IPS DF 4.7 (cell line): ENCODE data around the gene PAPOLG.
"Not testable (repeated sequence)": the region's sequence is repeated elsewhere in the genome, so short reads cannot be mapped to it uniquely, and the experiment has no call there.

Experiments
- DNase-seq: peaks from one replicate; pipeline ENCODE4 v3.0.0-alpha.2; 2013; ENCODE audit warnings: low spot score; ENCODE audit errors: extremely low read depth

The PAPOLG gene

DNA sequence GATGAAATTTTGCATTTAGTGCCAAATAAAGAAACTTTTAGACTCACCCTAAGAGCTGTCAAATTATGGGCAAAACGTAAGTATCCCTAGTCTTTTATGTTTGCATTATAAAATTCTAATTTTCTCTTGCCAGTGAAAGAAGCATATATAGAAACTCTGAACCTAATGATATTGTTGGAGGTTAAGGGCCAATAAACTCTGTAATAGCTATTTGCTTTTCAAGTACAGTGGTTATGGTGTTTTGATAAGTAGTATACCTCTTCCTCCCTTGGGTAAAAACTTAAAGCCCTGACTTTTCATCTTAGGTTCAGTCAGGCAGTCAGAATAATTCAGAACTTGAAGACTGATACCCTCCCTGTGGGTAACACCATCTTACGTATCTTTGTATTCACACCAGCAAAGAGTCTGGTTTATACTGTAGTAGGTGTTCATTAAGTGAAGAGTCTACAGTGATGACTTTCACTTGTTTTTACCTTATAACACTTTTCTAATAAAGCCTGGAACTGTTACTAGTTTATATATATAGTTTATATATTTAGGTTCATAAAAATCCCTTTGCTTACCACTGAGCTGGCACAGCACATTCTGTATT lies 19.1 kb downstream of the PAPOLG start:
- DNase-seq: no peak

DNA sequence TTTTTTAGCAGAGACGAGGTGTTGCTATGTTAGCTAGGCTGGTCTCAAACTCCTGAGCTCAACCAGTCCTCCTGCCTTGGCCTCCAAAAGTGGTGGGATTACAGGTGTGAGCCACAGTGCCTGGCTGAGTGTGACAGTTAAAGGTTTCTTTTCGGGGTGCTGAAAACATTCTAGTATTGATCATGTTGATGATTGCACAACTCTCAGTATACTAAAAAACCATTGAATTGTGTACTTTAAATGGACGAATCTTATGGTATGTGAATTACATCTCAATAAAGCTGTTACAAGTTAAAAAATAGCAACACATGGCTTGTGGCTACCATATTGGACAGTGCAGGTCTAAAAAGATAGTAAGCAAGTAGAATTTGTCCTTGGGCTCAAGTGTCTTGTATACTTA lies 22.3 kb downstream of the PAPOLG start:
- no peak for DNase-seq

DNA sequence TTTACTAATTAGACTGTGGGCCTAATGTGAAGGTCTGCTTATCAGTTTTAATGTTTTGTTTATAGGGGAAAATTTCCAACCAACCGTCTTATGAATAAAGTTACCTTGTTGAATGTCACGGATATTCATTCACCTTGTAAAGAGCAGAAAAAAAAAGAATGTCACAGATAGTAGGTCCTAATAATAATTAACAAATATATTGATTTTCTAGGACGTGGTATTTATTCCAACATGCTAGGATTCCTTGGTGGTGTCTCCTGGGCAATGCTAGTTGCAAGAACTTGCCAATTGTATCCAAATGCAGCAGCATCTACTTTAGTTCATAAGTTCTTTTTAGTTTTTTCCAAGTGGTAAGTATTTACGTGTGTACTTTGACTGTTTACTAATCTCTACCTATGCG lies 23.4 kb downstream of the PAPOLG start:
- no peak for DNase-seq

DNA sequence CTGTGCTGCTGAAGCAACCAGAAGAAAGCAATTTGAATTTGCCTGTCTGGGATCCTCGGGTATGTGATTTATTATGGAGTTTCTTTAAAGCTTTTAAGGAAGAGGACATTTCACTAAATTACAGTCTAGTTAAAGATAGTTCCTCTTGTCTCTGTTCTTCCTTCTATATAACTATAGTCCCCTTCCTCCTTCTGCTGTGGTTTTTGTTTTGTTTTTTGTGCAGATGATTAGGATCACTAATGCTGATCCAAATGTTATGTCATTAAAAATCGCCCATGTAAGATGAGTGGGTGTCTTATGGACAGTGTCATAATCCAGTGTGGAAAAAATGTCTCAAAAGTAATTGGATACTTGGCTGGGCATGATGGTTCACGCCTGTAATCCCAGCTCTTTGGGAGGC lies 24.7 kb downstream of the PAPOLG start:
- DNase-seq: no peak

DNA sequence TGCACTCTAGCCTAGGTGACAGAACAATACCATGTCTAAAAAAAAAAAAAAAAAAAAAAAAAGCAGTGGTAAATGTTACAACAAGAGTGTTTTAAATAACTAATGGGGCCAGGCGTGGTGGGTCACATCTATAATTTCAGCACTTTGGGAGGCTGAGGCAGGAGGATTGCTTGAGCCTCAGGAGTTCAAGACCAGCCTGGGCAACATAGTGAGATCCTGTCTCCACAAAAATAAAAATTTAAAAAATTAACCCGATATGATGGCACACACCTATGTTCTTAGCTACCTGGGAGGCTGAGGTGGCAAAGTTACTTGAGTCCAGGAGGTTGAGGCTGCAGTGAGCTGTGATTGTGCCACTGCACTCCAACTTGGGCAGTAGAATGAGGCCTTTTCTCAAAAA lies 37.1 kb downstream of the PAPOLG start:
- DNase-seq: no peak

DNA sequence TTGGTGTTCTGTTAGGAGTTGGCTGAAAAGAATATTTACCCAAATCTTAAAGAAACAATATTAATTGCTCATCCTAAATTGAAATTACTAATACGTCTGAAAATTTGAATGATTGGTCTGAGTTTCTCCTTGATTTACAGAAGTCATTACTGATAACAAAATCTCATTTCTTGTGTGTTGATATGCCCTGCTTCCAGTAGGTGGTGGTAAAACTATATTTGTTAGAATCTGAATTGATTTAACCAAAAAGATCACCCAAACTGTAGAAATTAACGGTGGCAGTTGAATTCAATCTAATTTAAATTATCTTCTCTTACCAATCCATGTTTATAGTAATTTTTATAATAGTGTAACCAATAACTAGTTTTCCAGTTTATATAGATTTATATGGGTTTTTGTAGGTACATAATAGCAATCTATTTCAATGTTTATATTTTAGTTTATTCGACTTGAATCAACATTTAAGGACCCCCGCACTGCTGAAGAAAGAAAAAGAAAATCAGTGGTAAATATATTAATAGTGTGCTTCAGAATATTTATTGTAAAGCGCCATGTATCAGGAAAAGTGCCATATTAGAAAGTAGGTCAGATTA lies 38.3 kb downstream of the PAPOLG start:
- no peak for DNase-seq

DNA sequence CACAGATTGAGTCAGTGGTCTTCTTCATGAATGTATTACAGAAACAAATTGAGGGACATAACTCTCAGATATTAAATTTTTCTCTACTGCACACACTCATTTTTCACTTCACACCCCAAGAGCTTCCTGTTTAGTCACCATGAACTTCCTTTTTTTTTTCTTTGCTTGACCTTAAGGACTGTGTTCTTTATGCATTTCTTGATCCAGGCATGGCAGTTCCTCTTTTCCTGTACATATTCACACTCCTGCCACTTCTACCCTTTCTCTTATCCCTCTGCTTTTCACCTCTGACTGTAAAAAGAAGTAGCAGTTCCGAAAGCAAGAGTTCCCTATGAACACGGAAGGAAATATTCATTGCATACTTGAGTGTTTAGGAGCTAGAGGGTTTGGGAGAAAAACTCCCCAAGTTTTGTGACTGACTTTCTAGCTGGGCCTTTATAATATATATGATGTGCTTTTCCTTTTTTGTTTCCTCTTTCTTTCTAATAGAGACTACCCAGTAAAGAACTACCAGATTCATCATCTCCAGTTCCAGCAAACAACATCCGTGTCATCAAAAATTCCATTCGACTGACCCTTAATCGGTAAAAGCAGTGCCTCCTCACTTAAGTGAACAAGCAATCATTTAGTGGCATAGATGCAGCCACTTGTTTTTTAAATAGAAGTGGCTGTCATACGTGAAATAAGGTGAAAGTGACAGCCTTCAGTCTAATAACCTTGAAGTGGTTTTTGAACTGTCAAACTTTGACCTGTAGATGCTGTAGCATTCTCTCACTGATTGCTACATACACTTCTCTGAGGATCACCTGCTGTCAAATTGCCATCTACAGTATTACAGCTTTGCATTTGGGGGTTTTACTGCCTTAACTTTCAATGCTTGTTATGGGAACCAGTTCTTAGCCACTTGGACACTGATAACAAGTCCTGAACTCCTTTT lies 40.8 kb downstream of the PAPOLG start:
- no peak for DNase-seq

DNA sequence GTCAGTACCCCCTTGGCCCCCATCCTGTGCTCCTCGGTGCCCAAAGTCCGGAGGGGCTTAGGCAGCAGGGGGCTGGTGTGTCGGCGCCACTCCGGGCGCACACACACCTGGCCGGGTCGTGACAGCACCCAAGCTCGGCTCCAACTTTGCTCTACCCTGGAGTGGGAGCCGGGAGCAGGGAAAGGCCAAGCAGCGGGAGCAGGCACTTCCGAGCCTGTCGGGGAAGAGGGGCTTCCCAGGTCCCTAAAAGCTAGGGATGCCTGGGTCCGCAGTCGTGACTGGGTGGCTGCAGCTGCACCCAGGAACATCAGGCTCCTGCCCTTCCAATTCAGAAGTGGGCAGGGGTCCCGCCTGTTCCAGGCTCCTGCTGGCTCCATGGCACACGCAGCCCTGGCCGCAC lies 48.4 kb downstream of the PAPOLG start:
- no peak for DNase-seq

DNA sequence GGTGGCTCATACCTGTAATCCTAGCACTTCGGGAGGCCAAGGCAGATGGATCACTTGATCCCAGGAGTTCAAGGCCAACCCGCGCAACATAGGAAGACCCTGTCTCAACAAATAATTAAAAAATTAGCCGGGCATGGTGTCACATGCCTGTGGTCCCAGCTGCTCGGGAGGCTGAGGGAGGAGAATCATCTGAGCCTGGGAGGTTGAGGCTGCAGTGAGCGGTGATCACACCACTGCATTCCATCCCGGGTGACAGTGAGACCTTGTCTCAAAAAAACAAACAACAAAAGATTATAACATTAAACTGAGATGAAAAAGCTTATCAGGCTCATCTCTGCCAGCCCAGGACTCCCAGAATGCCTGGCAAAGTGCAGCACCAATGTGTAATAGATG lies 50.5 kb downstream of the PAPOLG start:
- DNase-seq: no peak

DNA sequence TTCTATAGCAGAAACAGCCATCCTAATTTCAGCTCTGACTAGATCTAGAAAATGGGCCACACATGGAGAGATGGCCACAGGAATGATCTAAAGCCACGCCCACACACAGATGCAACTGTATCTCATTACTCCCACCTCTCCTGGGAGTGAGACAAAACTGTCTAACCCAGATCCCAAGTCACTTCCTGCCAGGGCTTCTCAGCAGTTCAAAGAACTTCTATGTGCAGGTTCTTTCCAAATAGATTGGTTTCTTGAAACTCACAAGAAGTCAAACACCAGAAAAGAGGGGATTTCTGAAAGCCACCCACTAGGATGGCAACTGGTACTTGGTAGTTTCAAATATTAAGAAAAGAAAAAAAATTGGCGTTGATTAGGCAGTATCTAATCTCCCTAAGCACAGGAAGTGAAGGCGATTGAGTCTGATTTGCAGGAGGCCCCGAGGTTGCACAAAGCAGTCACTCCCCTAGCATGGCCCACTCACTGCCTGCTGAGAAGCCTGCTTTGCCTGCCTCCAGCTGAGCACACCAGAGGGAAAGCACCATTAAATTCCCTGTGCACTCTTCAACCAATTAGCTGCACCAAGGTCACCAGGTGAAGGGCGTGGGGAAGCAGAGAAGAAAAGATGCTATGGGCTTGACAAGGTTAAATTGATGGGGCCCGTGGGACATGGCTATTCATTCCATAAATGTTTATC lies 51.1 kb downstream of the PAPOLG start:
- no peak for DNase-seq

DNA sequence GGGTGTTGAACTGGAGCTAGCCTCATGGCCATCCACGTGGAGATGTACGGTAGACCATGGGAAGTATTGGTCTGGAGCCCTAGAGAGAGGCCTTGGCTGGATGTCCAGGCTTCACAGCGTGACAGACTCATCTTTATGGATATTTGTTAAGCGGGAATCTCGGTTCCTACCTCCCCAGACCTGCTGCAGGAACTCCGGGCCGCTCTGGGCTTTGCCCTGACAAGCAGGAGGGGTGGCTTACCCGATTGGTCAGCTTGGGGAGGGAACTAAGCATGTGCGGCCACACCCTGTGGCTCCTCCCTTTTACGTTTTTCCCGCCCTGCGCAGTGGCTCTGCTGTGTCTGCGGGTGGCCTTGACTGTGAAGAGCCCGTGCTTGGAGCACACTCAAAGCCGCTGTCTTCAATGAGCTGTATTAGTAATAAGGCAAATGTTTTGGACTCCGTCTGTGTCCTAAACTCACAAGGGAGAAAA lies 52.3 kb downstream of the PAPOLG start:
- DNase-seq: no peak

DNA sequence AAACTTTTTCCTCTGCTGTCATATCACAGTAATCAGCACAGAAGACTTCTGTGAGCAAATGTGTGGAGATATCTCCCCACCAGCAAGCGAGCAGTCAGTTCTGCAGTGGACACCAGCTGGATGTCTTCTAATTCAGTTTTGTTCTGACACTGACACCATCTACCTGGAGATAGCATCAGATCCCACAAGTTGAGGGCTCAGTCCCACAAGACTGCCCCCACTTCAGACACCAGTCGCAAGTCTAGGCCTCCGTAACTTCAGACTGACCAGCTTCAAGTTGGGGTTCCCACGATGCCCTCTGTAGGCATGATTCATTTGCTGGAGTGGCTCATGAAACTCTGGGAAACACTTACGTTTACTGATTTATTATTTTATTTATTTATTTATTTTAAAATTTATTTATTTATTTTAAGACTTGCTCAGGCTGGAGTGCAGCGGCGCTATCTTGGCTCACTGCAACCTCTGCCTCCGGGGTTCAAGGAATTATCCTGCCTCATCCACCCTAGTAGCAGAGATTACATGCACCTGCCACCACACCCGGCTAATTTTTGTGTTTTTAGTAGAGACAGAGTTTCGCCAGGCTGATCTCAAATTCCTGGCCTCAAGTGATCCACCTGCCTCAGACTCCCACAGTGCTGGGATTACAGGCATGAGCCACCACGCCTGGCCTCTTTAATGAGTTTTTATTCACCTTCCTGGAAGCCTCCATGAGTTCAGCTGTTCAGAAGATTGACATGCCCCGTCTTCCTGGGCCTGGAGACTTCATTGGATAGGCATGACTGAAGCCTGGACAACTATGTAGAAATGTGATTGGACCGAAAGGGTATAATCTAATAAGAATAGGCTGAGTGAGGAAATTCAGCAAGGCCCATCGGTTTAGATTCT lies 55.7 kb downstream of the PAPOLG start:
- no peak for DNase-seq

DNA sequence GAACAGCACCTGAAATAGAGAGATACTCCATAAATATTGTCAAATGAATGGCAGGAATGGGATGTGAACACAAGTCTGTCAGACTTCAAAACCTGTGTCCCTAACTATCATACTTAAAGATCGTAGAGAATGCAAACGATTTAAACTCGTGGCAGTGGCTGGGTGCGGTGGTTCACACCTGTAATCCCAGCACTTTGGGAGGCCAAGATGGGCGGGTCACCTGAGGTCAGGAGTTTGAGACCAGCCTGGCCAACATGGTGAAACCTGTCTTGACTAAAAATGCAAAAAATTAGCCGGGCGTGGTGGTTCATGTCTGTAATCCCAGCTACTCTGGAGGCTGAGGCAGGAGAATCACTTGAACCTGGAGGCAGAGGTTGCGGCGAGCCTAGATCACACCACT lies 61.1 kb downstream of the PAPOLG start:
- not testable (repeated sequence) for DNase-seq

DNA sequence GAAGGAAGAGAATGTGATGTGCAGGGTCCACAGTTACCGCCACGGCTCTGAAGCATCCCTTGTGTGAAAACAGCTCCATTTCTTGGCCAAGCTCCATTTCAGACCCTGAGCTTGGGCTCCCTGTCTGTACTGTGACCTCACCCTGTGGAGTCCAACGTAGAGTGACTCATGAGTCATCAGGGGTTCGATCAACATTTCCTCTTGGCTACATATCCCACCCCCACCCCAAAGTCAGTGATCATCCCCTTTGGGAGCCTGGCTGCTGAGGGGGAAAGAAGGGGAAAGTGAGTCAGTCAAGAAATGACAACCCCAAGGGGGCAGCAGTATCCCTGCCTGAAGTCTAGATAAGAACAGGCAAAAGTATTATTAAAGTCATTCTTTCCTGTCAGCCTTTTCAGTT lies 62.2 kb downstream of the PAPOLG start:
- no peak for DNase-seq

DNA sequence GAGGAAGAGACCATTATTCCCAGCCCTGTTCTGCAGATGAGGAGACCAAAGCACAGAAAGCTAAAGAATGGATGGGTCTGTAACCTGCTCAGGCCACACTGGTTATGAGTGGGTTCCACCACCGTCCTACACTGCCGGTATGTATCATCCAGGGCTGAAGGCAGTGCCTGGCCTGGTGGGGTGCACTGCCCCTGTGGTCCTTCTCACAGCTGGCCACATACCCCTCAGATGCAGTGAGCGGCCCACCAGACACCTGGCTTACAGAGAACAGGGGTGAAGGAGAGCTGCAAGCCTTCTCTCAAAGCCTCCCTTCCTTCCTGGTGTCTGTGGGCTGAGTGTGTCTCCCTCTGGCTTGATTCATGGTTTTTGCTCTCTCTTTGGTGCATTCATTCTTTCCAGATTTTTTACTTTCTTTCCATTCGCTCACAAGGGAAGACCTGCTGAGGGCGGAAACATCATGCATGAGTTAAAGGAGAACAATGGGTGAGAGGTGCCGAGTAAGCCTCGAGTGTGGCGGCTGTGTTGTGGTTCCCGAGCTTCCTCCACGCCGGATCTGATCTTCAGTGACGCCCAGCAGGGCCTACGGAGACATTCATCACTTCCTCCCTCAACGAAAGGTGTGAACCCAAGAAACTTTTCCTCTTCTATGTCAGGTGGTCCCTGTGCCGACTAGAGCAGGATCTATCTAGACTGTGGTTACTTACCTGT lies 63.2 kb downstream of the PAPOLG start:
- no peak for DNase-seq

DNA sequence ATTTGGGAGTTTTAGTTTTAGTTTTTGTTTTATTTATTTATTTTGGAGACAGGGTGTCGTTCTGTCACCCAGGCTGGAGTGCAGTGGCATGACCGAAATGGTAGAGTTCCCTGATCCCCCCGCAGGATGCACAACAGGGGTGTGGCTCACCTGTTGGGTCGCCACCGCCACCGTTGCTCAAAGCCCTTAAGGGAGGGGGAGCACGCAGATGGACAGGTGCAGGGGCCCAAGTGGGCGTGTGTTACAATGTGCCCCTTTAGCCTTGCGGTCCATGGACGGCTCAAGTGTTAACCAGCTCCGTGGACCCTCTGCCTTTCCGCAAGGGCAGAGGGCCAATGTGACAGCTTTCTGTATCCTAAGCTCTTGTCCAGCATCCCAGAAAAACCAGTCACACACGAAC lies 63.9 kb downstream of the PAPOLG start:
- DNase-seq: no peak

DNA sequence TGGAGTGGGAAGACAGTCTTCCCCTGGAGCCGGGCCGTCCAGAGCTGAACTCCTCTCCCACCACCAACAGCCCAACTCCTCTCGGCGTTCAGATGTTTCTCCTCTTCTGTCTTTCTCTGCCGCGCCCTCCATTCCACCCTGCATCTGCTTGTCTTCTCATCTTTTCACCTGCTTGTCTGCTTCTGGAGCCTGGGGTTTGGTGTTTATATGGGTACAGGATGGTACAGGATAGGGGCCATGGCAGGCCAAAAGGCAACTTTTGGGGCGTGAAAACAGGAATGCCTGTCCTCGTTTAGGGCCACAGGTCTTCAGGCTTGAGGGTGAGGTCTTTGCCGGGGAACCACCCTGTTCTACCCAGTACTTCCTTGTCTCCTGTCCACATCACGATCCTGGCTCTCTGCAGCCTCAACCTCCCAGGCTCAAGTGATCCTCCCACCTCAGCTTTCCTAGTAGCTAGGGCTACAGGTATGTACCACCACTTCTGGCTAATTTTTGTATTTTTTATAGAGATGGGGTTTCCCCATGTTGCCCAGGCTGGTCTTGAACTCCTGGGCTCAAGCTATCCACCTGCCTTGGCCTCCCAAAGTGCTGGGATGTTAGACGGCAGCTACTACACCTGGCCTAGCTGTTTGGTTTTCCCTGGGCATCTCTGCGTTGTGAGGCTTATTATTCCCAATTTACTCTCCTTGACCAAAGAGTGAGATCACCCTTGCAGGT lies 64.5 kb downstream of the PAPOLG start:
- DNase-seq: no peak

DNA sequence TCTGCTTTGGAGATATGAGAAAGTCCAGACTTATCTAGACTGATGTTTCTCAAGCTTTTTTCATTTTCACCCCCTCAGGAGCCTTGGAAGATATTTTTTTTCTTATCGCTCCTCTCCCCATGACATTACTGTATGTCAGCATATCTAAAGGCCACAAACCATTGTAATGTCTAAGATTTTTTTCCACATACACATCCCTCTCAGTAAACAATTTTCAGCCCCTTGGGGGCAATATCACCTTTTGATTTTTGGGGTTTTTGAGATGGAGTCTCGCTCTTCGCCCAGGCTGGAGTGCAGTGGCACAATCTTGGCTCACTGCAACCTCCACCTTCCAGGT lies 65.0 kb downstream of the PAPOLG start:
- DNase-seq: no peak

DNA sequence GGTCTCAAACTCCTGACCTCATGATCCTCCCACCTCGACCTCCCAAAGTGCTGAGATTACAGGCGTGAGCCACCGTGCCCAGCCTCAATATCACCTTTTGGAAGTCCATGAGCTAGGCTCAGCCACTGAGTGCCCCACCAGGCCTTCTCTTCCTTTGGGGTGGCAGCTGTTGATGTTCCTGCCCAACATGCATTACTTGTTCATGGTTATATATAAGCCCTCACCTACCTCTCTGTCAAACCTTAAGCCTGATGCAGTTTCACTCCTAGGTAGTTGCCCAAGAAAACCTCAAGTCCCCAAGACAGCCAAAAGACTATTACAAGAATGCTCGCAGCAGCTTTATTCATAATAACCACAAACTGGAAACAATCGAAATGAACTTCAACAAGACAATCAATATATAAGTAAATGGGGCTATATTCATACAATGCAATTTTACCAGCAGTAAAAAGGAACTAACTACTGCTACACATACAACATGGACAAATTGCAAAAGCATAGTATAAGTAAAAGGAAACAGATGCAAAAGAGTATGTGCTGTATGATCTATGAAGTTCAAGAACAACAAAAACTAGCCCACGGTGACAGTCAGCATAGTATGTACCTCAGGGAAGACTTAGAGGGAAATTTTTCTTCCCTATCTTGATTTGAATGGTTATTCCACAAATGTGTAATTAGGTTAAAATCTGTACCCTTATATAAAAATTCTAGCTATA lies 65.7 kb downstream of the PAPOLG start:
- no peak for DNase-seq
